NCI-H2171 treated with DMSO at 0.1 percent for 48 hours (cell line): ENCODE results near the gene KDM3A.

Experiments
- DNase-seq: peaks from one replicate; lab custom pipeline; 2025; lab: John Stamatoyannopoulos, UW

KDM3A gene

GRCh38 chr2:86435531-86435930, 5.6 kb upstream of the KDM3A start:
- no peak for DNase-seq

DNA sequence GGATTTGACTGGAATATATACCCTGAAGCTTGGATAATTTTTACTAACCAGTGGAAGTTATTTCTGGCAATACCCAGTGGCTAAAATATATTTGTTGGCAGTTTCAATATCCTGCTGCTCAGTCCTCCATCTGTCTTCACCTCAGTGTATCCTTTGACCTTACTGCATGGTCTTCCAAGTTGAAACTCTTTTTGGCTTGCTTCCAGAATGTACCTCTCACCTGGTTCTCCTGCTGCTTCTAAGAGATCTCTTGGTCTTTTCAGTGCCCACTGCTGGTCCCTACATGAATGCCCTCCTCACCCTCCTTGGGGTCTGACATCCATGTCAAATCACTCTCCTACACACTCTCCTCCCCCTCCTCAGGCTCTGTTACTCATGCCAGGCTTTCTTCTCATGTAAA, 4.8 kb upstream of the KDM3A start:
- DNase-seq = no peak

DNA sequence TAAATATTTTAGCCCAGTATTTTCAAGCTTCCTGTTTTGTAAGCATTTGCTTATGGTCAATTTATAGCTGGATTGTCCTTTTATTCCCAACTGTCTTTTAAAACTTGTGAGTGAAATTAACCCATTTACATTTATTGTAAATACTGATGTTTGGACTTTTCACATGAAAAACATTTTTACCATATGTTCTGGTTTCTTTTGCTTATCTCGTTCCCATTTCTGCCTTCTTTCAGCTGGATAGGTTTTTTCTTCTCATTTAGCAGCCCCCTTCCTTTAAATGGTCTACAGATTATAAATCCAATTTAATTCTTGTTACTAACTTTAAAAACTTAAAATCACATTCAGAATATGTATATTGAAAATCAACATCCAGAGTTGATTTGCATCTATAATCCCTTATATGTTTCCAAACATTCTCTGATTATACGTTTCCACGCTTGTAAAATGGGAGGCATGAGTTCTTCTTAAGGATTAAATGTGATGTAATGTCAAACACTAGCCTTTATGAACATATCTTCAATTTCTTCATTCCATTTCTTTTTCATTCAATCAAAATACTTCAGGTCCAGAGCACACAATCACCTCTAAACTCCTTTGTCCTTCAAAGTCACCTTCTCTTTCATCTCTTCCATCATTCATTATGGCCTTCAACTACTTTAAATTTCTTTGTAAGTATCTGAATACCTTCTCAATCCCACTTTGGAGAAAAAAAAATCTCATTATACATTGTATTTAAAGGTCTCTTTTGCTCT, 1.1 kb upstream of the KDM3A start:
- no peak for DNase-seq

DNA sequence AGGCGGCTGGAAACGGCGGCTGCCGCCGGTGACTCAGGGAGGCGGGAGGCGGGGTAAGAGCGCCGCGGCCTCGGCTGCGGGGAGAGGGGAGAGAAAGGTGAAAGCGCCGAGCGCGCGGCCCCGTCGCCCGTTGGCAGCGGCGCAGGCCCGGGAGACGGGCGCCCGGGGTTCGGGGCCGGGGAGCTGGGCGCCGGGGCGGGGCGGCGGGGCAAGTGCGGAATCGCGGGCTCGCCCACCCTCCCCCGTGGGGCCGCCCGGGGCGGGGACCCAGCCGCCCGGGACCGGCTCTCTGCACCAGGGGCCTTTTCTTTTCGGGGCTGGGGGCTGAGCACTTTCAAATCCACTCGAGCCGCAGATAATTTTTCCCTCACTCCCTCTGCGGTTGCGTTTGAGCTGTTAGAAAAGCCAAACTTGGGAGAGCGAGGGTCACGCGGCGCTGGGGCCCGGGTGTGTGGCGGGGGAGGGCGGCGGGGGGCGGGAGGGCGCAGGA, 266 bp downstream of the KDM3A start:
- DNase-seq = no peak

GRCh38 chr2:86441882-86442641, 891 bp downstream of the KDM3A start:
- DNase-seq = peak; percentile 41

GRCh38 chr2:86442642-86443005, 1.5 kb downstream of the KDM3A start:
- peak; percentile 41 for DNase-seq

DNA sequence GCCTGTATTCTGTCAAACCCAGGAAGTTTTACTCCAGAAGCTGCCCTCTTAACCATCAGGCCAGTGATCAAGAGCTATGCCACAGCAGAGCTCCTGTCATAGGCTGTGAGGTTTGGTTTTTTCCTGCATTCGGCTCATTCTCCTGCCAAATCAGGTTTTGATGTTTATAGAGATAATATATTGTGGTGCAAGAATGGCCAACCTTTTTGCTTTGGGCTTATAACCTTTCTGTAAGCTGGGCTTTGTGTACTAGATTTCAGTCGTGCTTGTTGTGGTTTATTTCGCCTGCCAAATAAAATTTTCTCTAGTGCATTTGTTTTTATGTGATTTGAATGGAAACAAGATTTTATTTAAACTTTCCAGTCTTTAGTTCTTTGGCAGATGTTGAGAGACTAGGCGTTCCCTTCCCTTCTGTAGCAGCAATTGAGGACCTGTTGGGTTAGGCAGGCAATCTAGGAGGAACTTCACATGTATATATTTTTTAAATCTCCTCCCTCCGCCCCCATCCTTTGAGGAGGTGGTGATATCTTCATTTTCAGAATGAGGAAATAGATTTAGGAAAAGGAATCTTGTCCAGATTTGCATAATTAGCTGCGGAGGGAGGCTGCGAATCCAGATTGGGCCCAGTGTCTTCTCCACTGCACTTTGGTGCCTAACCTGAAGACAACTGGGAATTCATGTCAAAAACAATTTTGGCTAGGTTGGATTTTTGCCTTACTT, 2.6 kb downstream of the KDM3A start:
- DNase-seq = no peak

- DNase-seq = no peak
Observed at GRCh38 chr2:86445436-86445835, 4.3 kb downstream of the KDM3A start.

GRCh38 chr2:86446060-86446459, 4.9 kb downstream of the KDM3A start:
- no peak for DNase-seq

DNA sequence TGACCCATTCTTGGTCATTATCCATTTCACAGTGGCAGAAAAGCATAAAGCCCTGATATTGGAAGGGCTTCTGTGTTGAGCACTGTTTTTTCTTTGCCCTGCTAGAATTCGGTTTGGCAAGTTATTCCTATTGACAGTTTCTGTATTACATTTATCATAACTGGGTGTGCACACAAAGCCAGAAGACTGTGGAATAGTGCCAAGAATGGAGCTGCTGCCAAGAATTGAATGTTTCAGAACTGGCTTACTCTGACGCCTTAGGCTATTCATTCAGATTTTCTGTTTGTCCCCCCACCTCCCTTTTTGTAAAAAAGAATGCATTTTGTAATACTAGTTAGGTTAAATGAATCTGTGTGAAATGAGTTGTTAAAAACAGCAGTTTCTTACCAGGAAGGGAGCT, 12.7 kb downstream of the KDM3A start:
- no peak for DNase-seq

DNA sequence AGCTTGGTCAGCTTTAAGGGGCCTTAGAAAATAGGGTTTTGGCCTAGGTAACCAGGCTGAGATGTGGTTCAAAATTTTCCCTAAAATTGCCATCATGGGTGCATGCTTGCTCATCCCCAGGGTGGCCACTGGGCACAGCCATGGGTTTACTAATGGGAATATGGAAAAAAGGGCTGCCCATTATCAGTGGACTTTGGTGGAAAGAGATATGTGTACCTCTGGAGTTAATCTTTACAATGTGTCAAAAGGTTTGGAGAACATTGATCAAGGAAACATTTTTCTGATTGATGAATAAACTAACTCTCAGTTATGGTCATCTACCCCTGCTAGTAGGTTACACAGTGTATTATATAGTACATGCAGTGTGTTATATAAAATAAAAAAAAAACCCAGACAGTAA, 13.1 kb downstream of the KDM3A start:
- no peak for DNase-seq

DNA sequence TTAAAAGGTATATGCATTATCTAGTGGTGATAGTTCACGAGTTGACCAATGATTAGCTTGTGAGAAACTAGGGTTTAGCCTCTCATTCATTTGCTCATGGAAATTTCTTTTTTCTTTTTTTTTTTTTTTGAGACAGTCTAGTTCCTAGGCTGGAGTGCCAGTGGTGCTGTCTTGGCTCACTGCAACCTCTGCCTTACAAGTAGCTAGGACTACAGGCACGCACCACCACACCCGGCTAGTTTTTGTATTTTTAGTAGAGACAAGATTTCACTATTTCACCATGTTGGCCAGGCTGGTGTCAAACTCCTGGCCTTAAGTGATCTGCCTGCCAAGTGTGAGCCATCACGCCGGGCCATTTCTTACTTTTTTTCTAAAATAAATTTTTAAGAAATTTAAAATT, 14.0 kb downstream of the KDM3A start:
- no peak for DNase-seq

GRCh38 chr2:86461042-86461743, 20.0 kb downstream of the KDM3A start:
- DNase-seq = no peak

- DNase-seq = no peak
Observed at GRCh38 chr2:86464652-86465051, 23.5 kb downstream of the KDM3A start.

DNA sequence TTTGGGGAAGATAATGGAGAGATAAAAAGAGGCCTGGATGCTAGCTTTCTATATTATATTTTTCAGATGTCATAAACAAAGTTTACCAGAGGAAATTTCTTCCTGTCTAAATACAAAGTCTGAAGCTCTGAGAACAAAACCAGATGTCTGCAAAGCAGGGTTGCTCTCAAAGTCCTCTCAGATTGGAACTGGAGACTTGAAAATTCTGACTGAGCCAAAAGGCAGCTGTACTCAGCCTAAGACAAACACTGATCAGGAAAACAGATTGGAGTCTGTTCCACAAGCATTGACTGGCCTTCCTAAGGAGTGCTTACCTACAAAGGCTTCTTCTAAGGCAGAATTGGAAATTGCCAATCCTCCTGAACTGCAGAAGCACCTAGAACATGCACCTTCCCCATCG, 25.1 kb downstream of the KDM3A start:
- DNase-seq = no peak

DNA sequence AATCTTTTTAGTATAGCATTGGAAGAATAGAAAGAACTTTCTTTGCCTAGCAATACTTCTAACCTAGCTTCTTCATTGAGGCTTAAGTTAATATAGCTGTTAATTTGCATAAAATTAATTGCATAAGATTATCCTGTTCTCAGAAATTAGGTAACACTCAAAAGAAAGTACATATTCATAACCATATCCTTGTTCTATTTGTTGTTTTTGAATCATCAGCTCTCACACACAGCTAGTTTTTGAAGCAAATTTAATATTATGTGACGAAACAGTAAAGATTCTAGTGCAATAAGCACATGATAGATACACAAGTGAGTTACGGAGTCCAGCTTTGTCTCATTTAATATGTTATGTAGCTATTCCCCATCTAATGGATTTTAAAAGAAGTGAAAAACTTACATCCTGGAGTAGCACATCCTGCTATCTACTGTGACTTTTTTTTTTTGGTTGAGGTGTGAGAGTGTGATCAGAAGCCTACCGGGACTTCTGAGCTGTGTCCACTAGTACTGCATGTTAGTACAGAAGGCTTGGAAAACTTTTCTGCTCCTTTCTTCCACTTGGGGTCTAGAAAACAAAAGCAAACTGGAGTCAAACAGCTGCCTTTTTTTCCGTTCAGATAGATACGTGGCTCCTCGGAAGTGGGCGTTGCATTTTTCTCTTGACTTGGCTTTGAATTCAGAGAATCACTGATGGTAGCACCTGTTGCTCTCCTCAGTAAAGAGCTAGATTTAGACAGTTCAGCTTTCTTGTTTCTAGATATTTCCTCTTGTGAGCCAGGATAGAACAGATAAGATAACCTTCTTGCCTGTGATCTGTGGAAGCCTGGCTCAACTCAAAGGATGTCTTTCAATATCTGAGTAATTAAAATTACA, 27.2 kb downstream of the KDM3A start:
- DNase-seq = no peak

DNA sequence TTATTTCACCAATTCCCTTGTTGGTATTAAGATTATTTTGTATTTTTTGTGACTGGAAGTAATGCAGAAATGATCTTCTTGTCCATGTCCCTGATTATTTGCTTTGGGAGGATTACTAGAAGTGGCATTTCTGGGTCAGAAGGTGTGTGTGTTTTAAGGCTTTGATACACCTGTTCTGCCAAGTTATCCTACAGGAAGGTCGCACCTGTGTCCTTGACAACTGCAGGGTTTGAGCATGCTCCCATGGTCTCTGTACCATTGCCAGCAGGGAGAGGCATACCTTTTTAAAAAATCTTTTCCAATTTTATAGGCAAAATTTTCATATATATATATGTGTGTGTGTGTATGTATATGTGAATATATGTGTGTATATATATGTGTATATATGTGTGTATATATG, 29.7 kb downstream of the KDM3A start:
- no peak for DNase-seq

- DNase-seq = no peak
Observed at GRCh38 chr2:86471637-86472036, 30.5 kb downstream of the KDM3A start.

DNA sequence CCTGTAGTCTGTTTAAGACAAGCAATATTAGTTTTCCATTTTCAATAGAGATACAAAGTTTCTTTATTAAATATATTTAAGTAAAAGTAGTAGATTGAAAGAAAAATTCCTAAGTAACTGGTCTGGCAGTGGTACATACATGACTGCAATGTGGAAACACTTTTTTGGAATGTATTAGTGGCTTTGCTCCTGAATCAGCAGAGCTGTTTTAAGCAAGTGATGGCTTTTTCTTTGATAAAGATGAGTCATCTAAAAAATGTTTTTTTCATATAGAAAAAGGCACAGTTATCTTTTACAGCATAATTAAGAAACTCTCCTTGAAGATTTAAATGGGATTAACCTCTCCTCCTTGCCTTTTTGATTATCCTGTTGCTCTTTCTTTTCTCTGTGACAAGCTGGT, 34.9 kb downstream of the KDM3A start:
- DNase-seq = no peak

DNA sequence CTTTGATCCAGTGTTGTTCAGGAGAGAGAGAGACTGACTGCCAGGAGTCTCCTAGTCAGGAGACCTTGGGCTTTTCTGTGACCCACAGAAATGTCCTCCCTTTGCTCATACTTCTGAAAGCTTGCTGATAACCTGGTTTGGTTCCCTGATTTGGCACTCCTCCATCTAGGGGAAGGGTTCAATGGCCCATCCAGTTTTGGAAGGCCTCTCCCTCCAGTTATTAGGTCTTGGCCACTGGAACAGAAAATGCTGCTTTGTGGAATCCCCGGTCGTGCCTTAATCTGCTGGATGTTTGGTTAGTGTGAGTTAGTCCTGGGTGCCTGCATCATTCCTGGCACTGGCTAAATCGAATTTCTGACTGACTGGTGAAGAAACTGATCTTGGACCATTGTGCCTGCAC, 35.7 kb downstream of the KDM3A start:
- no peak for DNase-seq

DNA sequence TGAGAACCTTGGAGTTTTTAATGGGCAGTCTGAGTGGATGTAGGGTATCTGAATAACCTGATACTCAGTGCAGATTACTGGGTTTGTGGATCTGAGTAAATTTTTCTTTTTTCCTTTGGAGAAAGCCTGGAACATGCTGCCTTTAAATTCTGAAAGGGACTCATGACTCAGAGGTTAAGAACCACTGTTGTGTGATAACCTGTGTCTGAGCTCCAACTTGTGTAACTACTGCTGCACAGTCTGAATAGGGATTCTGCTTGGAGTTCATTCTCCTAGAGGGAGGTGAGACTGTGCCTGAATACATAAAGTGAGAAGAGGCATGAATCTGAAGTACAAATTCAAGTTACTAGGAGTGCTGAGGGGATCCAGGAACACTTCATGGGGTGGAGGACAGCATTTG, 36.2 kb downstream of the KDM3A start:
- DNase-seq = no peak
